ENCODE data around the gene BABAM1.

BABAM1 gene

GRCh38 chr19:17302391-17303166 lies 35.3 kb downstream of the BABAM1 start:
- Histone ChIP-seq H3K27me3 (replicated peaks; ENCODE audit: control insufficient read depth, insufficient read depth, low read length) (no peaks in the 10 kb centered on the region), H3K4me3 (replicated peaks; ENCODE audit: low read depth, low read length) (peak overlapping the region; percentile 80), H3K36me3 (ENCODE audit: control insufficient read depth, insufficient read depth, low read length) (peaks cover 2% of the 10 kb centered on the region; the same call in 1 of the 2 replicates)
- TF ChIP-seq, protein P1, sequence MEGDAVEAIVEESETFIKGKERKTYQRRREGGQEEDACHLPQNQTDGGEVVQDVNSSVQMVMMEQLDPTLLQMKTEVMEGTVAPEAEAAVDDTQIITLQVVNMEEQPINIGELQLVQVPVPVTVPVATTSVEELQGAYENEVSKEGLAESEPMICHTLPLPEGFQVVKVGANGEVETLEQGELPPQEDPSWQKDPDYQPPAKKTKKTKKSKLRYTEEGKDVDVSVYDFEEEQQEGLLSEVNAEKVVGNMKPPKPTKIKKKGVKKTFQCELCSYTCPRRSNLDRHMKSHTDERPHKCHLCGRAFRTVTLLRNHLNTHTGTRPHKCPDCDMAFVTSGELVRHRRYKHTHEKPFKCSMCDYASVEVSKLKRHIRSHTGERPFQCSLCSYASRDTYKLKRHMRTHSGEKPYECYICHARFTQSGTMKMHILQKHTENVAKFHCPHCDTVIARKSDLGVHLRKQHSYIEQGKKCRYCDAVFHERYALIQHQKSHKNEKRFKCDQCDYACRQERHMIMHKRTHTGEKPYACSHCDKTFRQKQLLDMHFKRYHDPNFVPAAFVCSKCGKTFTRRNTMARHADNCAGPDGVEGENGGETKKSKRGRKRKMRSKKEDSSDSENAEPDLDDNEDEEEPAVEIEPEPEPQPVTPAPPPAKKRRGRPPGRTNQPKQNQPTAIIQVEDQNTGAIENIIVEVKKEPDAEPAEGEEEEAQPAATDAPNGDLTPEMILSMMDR (IDR thresholded peaks at IDR 0.05; ENCODE audit: insufficient read depth, low read length, poor library complexity, severe bottlenecking): no peak
- no peak for DNase-seq (ENCODE audit: extremely low read depth, insufficient read length)

GRCh38 chr19:17303167-17303939 lies 36.1 kb downstream of the BABAM1 start, which contains the start of gene ABHD8:
TSS of gene ABHD8 (minus strand) at chr19:17303425. CDS start at chr19:17301616, 1,809 bp downstream.
- Histone ChIP-seq H3K36me3 (ENCODE audit: control insufficient read depth, insufficient read depth, low read length) (peaks cover 2% of the 10 kb centered on the region; the same call in 1 of the 2 replicates), H3K27me3 (replicated peaks; ENCODE audit: control insufficient read depth, insufficient read depth, low read length) (no peaks in the 10 kb centered on the region), H3K4me3 (replicated peaks; ENCODE audit: low read depth, low read length) (peak within 1 kb of the TSS; percentile 80)
- peak; percentile 95 for DNase-seq (ENCODE audit: extremely low read depth, insufficient read length)
- TF ChIP-seq, protein P1 (IDR thresholded peaks at IDR 0.05; ENCODE audit: insufficient read depth, low read length, poor library complexity, severe bottlenecking): peak; percentile 22

GRCh38 chr19:17303940-17304267 lies 36.7 kb downstream of the BABAM1 start:
- Histone ChIP-seq H3K36me3 (ENCODE audit: control insufficient read depth, insufficient read depth, low read length) (peaks cover 2% of the 10 kb centered on the region; the same call in 1 of the 2 replicates), H3K27me3 (replicated peaks; ENCODE audit: control insufficient read depth, insufficient read depth, low read length) (no peaks in the 10 kb centered on the region), H3K4me3 (replicated peaks; ENCODE audit: low read depth, low read length) (no peak overlapping the region)
- TF ChIP-seq, protein P1 (IDR thresholded peaks at IDR 0.05; ENCODE audit: insufficient read depth, low read length, poor library complexity, severe bottlenecking): no peak
- DNase-seq (ENCODE audit: extremely low read depth, insufficient read length): no peak

GRCh38 chr19:17304386-17305215 lies 37.4 kb downstream of the BABAM1 start:
- H3K4me3 ChIP-seq (replicated peaks; ENCODE audit: low read depth, low read length): no peak overlapping the region

DNA sequence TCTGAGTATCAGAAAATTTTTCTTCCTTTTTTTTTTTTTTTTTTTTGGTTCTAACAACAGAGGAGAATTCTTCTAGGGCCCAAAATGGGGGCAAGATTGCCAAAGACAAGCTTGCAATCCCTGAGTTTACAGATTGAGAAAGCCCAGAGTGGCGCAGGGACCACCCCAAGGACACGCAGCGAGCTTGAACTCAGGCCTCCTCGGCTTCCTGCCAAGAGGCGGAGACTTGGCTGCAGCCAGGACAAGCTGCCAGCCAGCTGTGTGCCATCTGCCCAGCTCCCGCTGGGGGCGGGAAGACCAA lies 37.9 kb downstream of the BABAM1 start:
- Histone ChIP-seq H3K36me3 (ENCODE audit: control insufficient read depth, insufficient read depth, low read length) (peaks cover 2% of the 10 kb centered on the region; the same call in 1 of the 2 replicates), H3K4me3 (replicated peaks; ENCODE audit: low read depth, low read length) (peak overlapping the region; percentile 82), H3K27me3 (replicated peaks; ENCODE audit: control insufficient read depth, insufficient read depth, low read length) (no peaks in the 10 kb centered on the region)
- DNase-seq (ENCODE audit: extremely low read depth, insufficient read length): no peak
- TF ChIP-seq, protein P1 (IDR thresholded peaks at IDR 0.05; ENCODE audit: insufficient read depth, low read length, poor library complexity, severe bottlenecking): no peak

More at GRCh38 chr19:17304386-17305215, 37.4 kb downstream of the BABAM1 start:
- Histone ChIP-seq H3K27me3 (replicated peaks; ENCODE audit: control insufficient read depth, insufficient read depth, low read length) (no peaks in the 10 kb centered on the region), H3K36me3 (ENCODE audit: control insufficient read depth, insufficient read depth, low read length) (peaks cover 2% of the 10 kb centered on the region; the same call in 1 of the 2 replicates)
- TF ChIP-seq, protein P1 (IDR thresholded peaks at IDR 0.05; ENCODE audit: insufficient read depth, low read length, poor library complexity, severe bottlenecking): no peak
- no peak for DNase-seq (ENCODE audit: extremely low read depth, insufficient read length)

All from GM06990 (cell line).